HCEC 1CT (cell line): ENCODE data around the gene GSTO2.
A peak's percentile ranks its signal among the peaks of the same experiment; 100 is the strongest.

Experiments
- DNase-seq: peaks from one replicate; pipeline ENCODE4 v3.0.0-alpha.2; 2017

Gene GSTO2

DNA sequence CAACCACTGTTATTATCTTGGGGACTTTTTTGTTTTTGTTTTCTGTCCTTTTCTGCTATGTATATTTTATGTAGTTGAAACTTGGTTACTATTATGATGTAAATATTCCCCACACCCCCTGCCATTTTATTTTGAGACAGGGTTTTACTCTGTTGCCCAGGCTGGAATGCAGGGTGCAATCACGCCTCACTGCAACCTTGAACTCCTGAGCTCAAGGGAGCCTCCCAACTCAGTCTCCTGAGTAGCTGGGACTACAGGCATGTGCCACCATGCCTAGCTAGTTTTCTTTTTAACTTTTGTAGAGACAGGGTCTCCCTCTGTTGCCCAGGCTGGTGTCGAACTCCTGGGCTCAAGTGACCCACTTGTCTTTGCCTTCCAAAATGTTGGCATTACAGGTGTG is 18.0 kb downstream of the GSTO2 start:
- no peak for DNase-seq

DNA sequence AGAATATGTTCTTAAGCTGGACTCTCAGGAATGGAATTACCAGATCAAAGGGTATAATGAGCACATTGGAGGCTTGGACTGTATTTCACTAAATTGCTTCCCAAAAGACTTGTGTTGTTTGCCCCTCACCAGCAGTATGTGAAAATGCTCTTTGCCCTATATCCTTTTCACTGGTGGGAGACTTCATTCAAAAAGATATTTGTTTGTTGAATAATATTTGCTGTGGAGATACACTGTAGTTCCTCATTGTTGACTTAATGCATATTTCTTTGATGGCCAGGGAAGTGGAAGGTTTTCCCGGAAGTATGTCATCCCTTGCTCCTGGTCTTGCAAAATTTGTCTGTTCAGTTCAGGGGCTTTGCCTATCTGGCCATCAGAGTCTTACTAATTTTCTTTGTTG is 19.4 kb downstream of the GSTO2 start:
- DNase-seq = peak; percentile 44

DNA sequence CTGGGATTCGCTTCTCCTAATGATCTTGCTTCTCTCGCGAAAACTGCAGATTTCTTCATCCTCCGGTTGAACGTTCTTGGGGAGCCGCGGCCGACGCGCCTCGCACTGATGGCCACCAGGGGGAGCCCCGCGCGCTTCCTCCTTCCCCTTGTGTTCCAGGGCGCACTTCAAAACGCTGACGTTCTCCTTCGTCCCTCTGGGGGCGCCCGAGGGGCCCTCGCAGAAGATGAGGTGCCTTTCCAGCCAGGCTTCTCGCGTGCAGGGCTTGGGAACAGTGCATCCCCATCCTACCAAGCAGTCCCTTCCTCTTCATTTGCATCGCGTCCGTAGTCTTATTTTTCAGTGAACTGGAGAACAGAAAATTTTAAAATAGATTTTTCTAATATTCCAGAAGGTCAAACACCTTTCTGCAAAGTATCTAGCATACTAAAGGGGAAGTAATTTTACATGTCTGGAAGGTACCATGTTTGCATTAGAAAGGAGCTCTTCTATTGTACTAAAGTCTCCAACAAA is 22.5 kb downstream of the GSTO2 start:
- DNase-seq = peak; percentile 91

DNA sequence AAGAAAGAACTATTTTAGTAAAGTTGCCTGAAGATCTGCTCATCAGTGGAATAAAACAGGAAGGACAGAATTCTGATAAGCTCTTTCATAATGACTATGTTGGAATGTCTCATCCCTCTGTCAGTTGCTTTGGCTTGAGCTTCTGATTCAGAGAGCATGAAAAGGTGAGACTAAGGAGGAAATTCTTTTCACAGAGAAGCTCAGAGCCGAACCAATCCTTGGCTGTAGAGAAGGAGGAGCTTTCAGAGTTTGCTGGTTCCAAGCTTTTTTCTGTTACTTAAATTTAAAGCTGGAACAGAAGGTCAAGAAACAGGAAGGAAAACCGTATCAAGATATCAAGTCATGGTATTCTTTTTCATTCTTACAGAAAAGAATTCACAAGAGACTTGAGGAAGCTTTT is 24.0 kb downstream of the GSTO2 start:
- DNase-seq = peak; percentile 76

DNA sequence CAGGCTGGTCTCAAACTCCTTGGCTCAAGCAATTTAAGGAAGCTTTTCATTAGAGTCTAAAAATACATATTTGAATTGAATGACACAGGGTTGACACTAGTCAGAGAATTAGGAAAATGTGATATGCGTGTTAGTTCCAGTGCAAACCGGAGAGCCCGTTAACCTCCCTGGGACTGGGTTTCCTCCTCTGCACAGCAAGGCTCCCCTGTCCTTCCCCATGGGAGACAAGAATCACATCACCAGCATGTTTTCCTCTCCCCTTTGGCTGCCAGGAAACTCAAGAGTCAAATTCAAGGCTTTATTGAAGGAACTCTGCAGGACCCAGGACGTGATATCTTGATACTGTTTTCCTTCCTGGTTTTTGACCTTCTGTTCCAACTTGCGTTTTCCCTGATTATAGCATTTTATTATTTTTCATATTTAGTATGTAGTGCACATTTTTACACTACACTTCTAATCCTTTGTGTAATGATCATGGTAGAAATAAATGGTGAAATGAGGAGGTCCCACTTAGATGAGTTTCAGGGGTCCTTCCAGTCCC is 24.9 kb downstream of the GSTO2 start:
- DNase-seq = no peak

DNA sequence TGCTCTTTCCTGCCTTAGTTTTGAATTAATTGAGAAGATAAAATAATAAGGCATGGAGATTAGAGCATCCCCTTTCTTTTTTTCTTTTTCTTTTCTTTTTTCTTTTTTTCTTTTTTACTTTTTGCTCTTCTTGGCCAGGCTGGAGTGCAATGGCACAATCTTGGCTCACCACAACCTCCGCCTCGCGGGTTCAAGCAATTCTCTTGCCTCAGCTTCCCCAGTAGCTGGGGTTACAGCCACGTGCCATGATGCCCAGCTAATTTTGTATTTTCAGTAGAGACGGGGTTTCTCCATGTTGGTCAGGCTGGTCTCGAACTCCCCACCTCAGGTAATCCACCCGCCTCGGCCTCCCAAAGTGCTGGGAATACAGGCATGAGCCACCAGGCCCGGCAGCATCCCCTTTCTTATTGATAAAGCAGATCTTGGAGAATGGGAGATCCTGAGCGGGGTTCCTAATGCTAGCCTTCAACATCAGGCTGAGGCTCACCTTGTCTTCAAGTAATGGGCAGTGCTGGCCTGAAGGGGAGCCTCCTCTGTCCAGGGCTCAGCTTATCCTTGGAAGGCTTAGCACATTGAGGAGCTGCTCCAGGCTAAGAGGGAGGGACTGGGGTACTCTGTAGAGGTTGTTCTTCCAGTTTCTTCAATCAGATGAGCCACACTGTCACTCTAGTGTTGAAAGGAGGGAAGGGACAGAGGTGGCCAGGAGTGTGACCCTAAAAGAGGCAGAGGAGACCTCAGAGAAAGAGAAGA is 27.9 kb downstream of the GSTO2 start:
- DNase-seq = no peak

DNA sequence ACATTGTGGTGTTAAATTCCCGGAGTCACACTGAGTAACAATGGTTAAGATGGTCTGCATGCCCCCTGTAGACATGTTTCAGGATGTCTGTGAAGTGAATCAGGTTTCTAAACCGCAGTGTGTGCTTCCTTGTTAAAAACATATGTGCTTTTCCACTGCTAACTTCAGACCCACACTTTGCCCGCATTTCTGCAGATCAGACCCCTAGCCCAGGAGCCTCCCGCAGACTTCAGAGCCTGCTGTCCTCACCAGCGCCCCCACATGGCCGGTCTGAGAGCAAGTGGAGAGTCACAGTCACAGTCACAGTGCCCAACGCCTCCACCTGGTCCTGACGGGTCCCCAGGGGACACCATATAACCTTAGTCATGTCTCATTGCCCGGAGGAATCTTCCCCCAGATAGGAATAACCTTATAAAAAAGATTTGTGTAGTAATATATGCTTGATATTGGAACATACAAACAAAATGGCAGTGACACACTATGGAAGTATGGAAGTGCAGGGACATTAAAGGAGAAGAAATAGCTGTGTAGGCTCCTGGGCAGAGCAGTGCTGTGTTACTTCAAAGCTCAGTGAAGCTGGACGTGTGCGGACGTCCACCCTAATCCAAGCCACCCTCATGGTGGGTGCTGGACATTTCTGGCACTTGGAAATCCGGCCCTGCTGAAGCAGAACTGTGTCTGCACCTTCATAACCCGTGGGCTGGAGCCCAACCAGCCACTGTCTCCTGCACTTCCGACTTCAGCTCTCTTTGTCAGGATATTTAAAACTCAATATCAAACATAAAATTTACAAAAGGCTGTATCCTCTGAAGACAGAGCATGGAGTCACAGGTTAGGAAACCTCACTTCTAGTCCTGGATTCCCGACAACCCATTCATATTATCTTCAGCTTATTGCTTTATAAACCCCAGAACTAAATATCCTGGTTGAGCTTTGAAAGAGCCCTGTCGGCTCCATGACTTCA is 29.0 kb downstream of the GSTO2 start:
- no peak for DNase-seq

DNA sequence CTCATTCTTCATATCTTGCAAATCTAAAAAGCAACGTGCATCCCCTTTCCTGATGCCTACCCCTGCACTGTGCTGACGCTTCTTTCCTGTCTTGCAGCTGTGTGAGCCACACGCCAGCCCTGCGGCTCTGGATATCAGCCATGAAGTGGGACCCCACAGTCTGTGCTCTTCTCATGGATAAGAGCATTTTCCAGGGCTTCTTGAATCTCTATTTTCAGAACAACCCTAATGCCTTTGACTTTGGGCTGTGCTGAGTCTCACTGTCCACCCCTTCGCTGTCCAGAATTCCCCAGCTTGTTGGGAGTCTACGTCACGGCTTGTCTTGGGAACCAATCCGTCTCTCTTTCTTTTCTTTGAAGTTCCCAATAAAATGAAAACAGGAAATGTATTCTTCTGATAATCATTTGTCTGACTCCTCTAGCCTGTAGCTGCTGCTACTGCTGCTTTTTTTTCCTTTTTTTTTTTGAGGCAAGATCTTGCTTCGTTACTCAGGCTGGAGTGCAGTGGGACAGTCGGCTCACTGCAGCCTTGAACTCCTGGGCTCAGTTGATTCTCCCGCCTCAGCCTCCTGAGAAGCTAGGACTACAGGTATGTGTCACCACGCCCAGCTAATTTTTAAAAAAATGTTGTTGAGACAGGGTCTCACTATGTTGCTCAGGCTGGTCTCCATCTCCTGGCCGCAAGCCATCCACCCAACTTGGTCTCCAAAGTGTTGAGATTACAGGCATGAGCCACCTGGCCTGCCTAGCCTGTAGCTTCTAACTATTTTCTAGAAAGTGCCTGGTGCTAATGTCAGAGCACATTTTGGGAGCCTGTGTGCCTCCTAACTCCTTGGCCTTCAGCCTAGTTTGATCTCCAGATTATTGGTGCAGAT is 30.3 kb downstream of the GSTO2 start:
- DNase-seq = no peak

DNA sequence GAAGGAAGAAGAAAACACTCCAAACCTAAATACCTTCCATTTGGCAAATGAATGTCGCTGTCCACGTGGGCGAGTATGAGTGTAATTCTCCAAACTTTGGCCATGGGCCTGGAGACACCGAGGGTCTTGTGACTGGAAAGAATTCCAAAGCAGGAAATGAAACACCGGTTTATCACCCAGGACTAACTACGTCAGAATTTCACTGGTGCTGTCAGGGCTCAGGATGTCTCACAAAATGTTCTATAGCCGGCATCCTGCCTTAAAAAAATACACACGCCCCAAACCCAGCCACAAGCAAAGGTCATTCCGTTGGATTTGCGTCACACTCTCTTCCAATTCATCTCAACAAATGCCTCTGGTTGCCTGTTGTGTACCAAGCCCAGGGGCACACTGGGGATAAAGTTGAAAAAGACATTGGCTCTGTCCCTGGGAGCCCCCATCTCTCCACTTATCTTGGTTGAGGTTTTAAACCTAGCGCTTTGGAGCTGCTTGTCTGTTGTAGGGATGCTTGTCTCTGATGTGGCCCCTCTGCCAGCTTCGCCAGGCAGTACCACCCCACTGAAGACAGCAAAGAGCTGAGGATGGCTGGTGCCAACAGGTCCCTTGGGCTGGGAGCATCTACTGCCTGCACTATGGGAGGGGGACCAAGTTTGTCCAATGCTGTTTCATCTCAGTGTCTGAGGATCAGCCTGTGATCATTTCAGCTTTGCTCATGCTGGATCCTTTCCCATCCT is 31.2 kb downstream of the GSTO2 start:
- DNase-seq = peak; percentile 99

DNA sequence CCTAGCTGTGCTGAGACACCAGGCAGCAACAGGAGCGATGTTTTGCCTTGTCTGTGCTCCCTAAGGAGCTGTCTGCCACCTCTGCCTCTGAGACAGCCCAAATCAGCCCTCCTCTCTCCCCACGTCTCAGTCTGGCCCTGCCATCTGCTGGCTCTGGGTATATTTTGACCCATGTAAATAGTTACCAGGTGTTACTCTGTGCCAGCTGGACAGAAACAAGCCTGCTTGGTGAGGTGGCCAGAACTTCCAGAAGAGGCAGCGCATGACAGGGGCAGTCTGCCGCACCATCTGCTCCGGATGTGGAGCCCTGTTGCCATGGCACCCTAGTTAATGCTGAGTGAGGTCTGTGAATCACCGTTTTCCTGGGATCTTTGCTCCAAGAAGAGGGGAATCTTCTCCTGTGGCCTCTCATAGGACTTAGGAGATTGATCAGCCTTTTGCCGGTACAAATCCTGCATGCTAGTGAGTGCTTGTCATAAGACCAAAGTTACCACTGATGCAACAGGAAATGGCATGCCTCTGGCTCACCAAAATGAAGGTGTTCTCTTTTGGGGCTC is 31.8 kb downstream of the GSTO2 start:
- DNase-seq = peak; percentile 99

DNA sequence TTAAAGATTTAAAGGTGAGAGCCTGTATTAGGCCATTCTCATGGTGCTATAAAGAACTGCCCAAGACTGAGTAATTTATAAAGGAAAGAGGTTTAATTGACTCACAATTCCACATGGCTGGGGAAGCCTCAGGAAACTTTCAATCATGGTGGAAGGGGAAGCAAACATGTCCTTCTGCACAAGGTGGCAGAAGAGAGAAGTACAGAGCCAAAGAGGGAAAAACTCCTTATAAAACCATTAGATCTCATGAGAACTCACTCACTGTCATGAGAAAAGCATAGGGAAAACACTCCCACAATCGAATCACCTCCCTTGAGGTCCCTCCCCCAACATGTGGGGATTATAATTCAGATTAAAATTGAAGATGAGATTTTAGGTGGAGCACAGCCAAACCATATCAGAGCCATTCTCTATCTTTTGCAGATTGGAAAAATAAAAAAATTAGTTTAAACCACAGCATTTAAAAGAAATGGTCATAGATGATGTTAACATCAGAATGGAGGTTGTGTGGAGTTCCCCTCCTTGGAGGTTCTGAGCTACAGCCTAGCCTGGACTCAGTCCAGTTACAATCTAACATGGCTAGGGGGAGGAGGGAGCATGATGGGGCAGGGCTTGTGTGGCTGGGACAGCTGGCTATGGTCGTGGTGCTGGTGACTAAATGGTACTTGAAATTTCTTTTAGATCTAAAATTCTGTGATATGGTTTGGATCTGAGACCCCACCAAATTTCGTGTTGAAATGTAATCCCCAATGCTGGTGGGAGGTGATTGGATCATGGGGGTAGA is 33.1 kb downstream of the GSTO2 start:
- peak; percentile 47 for DNase-seq

DNA sequence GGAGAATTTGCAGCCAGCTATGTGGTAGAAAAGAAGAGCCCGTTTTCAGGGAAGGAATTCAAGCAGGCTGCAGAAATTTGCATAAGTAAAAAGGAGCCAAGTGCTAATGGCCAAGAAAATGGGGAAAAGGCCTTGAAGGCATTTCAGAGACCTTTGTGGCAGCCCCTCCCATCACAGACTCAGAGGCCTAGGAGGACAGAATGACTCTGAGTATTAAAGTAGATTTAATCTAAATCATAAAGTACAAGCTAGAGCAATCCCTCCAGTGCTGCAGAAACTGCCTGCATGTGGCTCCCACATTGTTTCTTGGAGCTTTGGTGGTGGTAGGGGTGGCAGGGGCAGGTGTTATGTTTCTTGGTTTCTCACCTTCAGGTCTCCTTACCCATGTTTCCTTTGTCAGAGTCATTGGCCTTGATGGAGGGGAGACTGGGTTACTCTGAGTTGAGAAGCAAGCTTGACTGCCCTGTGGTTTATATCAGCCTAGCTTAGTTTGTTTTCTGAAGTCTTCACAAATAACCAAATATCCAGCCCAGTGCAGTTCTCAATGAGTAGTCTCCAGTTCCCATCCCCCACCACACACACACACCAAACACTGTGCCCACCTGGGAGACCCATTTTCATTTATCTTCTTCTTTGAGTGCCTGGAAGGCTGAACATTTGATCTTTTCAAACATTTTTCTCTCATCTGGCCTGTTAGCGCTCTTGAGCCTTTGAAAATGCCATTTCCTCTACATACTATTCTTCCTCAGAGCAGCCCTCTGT is 34.8 kb downstream of the GSTO2 start:
- no peak for DNase-seq

DNA sequence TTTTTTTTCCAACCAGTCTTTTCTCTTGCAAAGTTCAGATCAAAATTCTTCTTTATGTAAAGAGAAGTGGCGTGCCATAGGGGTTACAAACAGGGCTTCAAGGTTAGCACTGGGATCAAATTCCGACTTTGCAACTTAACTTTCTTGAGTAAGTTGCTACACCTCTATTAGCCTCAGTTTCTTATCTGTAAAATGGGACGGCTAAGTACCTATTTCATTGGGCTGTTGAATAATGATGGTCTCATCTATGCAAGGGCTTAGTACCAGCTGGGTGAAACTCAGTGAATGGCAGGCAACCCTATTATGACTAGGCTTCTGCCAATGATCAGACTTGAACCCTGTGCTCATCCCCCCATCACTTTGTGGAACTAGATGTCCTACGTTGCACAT is 35.4 kb downstream of the GSTO2 start:
- no peak for DNase-seq

DNA sequence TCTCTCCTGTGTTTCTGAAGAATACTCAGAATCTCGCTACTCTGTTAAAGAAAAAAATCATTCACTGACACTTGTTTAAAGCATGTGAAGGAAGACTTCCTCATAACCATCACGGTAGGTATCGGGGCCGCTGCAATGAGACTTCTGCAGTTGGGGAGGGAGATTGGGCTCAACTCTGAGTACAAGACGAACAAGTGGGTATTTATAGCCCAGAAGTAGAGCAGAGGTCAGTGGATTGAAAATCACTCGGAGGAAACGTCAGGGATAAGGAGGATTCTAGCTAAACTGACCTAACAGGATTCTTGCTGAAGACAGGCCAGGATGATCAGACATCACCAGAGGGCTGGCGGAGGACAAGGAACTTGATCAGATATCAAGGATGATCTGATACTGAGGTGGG is 35.9 kb downstream of the GSTO2 start:
- DNase-seq = no peak

DNA sequence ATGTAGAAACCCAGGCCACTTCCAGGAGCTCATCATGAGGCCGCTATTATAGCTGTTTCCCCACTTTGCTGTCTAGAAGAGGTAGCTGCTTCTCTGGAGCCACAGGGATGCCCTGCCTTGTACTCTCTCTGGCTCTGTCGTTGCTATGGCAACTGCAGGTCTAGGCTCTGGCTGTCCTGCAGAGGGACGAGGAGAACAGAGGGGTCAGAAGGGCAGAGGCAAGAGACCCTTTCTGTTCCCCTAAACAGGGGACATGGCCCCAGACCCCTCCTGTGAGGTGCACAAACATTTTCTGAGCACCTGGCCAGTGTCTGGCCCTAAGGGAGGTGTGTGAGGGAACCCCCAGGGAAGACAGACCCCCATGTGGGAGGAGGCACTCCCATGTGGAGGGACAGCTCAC is 37.9 kb downstream of the GSTO2 start:
- no peak for DNase-seq

DNA sequence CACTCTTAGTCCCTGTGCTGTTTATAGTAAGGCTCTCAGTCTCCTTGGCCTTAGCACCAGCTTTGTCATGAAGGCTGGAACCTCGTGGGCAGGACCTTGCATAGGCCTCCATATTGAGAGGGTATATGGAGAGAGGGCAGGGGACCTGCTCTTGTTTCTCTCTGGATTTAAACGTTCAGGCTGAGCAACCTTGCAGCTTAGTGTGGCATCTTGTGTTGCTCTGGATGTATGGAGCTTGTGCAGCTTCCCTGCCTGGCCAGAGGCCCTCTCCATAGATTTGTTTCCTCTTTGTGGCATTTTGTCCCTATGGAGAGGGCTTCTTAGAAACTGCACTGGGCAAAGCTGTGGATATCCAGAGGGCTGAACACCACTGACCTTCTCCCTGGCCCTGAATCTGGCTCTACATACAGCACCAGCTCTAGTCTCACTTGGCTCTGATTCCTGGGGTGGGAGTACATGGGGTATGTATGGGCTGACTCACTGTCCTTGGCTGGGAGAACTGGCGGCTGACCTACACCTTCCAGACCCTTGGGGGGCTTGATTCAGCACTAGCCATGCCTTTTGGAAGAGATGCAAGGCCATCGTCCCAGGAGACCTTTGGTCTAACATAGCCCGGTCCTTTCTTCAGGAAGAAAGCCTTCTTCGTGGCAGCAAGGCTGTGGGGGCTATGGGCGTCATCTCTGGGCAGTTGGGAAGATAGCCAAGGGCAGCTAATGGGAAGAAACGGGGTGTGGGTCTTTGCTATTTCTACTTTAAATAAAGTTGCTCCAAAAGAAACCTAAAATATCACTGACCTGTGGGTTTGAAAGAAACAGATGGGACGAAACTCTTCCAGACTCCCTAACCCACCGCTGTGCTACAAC is 38.8 kb downstream of the GSTO2 start:
- no peak for DNase-seq

DNA sequence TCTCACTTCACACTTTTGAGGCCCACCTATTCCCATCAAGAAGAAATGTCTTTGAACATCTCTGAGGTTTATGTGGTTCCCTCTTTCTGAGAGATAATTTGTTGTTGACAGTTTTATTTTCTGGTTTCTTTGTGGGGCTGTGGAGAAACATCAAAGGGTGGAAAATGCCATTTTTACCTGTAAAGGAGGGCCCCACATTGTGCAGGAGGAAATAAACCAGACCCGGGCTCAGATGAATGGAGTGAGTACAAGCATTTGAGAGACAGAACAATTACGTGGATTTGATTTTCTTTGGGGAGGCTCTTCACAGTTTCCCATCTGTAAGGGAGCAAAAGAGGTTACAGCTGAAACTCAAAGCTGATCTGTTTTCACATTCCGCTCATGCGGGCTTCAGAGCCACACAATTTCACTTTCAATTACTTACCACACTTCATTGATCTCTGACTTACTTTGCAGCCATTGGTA is 39.5 kb downstream of the GSTO2 start:
- no peak for DNase-seq
